Stimulated activated CD4-positive, alpha-beta T cell treated with anti-CD3 and anti-CD28 coated beads, Interleukin-4, amount 100 ng/mL, for 24 hours (primary cell): Measurements from ENCODE around the gene CLCN4.

ENCODE experiments used
- DNase-seq: peaks from one replicate; pipeline ENCODE4 v3.0.0-alpha.2; 2020

CLCN4 gene

DNA sequence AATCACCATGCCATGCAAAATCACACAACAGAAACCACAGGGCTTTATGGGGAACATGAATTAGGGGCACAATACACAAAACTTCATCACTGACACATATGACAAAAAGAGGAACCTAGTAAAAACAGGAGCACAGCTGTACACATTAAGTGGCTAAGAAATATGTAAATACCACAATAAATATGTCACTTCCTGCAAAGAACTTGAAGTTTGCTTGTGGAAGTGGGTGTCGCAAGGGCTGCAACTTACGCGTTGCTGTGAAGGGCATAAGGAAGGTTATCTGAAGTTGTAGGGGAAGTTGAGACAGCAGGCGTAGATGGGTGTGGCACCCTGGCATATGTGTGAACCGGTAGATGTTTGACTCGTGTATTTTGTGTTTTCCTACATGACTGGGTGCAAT lies 42.4 kb downstream of the CLCN4 start:
- no peak for DNase-seq

DNA sequence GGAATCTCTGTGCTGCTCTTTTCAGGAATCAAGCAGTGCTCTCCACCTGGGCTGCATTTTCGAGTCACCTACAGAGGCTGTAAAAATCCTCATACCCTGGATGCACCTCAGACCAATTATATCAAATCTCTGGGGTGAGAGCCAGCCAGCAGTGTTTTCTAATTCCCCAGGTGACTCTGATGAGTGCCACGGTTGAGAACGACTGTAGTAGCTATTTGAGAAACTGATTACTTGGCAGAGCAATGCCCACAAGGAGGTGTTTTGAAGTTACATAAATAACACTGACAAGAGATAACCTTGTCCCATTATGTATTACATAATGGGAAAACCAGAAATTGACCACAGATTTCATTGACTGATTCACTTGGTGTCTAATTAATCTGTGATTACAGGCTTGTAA lies 46.8 kb downstream of the CLCN4 start:
- DNase-seq: no peak

DNA sequence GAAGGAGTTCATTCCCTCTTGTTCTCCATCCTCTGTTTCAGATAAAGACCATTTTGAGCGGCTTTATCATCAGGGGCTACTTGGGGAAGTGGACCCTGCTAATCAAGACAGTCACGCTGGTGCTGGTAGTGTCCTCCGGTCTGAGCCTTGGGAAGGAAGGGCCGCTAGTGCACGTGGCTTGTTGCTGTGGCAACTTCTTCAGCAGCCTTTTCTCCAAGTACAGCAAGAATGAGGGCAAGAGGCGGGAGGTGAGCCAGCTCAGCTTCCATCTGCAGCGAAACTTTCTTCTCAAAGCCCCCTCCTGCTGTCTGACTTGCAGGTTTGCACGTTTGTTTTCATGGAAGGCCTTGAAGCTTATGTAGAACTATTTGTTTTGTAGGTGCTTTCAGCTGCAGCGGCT lies 49.5 kb downstream of the CLCN4 start:
- no peak for DNase-seq

DNA sequence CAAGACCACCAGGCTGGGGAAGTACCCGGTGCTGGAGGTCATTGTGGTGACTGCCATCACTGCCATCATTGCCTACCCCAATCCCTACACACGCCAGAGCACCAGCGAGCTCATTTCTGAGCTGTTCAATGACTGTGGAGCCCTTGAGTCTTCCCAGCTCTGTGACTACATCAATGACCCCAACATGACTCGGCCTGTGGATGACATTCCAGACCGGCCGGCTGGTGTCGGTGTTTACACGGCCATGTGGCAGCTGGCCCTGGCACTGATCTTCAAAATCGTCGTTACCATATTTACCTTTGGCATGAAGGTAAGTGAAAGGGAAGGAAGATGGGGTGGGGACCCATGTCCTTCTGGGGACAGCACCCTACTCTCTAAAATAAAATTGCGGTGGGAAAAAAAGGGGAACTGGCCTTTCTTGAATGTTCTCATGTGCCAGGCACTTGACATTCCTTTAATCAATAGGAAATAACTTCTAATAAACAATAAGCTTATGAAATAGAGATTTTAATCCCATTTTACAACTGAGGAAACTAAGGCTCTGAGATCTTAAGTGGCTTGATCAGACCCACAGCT lies 51.6 kb downstream of the CLCN4 start:
- no peak for DNase-seq

DNA sequence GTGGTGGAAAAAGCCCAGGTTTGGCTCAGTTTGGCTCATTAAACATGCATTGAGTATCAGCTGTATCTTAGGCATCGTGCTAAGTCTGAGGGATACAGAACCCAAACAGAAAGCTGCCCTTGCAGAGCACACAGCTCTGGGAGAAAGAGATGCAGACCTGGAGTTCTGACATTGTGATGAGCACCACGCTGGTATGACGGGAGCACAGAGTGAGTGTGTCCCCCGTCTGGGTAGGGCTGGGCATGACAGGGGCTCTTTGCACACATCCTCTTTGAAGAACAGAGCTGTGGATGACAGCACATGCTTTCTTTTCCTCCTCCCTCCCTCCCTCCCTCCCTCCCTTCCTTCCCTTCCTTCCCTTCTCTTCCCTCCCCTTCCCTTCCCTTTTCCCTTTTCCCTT lies 52.2 kb downstream of the CLCN4 start:
- no peak for DNase-seq

DNA sequence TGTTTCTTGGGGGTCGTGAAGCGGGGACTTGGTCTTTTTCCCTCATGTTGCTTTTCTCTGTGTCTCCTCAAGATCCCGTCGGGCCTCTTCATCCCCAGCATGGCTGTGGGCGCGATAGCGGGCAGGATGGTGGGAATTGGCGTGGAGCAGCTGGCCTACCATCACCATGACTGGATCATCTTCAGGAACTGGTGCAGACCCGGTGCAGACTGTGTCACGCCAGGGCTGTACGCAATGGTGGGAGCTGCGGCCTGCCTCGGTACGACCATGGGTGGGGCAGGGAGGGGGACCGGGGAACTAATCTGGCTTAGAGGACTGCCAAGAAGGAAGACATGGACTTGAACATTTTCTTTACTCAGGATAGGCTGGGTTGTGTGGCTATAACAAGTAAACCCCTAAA lies 55.6 kb downstream of the CLCN4 start:
- DNase-seq: no peak

DNA sequence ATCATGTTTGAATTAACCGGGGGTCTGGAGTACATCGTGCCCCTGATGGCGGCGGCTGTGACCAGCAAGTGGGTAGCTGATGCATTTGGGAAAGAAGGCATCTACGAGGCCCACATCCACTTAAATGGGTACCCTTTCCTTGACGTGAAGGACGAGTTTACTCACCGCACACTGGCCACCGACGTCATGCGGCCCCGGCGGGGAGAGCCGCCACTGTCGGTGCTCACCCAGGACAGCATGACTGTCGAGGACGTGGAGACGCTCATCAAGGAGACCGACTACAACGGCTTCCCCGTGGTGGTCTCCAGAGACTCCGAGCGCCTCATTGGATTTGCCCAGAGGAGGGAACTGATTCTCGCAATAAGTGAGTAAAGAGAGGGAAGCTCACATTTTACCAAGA lies 56.9 kb downstream of the CLCN4 start:
- DNase-seq: no peak

DNA sequence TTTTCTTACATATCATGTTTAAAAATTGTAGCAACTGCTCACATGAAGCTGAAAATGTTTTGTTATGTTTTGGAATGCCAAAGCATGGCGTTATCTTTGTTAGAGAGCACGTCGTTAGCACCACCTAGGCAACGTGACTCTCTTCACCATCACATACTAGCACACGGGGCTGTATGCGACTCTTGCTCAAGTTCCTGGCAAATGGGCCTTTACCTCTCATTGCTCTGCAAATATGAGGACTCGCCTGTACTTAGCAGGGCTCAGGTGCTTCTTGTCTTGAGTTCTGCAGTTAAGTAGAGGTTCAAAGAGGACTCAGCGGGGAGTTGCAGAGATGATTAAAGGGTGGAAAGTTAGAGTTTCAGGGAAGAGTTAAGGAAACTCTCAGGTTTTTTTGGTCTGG lies 59.4 kb downstream of the CLCN4 start:
- no peak for DNase-seq

DNA sequence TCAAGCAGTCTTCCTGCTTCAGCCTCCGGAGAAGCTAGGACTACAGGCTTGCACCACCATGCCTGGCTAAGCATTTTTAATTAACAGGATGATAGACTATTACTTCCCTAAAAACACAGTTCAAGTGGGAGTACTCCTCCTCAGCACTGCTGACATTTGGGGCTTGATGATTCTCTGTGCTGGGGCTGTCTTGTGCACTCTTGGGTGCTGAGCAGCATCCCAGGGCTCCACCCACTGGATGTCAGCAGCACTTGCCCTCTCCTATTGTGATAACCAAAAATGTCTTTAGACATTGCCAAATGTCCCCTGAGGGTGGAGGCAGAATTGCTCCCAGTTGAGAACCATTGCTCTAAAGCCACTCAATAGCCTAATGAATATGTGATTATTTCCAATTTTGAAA lies 60.4 kb downstream of the CLCN4 start:
- no peak for DNase-seq

DNA sequence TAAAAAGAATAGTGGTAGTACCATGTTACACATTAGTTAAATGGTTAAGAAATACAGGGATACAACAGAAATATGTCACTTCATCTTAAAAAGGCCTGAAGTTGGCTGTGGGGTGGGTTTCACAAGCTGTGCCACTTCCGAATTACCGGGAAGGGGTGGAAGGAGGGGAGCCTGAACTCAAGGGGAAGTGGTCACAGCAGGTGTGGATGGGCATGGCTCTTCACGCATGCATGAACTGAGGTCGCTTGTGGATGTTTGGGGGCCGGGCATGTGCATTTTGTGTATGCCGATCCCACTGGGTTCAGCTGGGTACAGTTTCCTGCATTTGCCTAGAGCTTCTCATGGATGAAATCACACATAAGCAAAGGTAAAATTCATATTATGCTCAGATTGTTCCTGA lies 64.9 kb downstream of the CLCN4 start:
- no peak for DNase-seq

DNA sequence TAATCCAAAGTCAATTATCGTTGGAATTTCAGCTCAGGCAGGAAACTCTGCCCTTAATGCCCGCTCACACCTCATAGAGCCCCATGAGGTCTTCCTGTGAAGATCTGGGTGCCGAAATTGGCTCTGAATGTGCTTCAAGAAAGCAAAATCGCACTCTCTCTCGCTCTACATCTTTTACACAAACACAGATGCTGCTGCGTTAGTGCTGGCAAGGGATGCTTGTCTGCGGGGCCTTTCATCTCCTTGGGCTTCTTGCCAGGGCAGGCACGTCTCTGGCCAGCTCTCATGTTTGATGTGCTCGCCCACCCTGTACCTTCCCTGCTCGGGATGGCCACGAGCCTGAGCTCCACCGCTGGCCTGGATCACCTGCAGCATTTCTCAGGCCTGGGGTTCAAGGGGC lies 66.5 kb downstream of the CLCN4 start:
- DNase-seq: no peak

DNA sequence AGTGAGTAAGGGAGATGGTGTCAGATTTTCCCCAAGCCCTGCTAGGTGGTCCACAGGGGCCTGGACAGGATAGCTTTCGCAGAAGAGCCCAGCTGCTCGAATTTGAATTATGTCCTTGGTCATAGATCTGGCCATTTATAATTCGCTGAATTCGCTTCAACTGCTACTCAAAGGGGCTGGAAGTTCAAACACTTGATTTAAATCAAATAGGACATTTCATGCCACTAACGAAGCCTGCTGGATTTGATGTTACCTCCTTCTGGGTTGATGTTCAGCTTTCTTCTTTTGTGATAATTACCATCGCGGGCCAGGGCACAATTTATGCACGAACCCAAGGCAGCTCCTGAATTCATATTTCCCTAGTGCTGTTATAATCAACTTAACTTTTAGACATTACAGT lies 67.0 kb downstream of the CLCN4 start:
- no peak for DNase-seq

DNA sequence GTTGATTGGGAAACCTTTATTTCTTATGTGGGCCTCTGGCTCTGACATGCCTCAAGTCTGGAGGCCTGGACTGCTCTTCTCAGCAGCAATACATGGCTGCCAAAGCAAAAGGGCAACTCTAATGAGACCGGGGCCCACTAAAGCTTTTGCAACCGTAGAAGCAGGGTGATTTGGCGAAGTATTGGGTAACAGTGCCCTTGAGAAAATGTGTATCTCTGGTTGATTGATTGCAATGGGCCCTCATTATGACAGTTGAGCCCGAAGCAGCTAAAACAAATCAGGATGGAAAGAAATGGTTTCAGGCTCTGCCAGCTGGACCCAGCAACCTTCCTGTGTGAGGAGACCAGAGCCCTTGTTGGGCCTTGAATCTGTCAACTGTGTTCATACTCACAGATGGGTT lies 73.4 kb downstream of the CLCN4 start:
- no peak for DNase-seq

DNA sequence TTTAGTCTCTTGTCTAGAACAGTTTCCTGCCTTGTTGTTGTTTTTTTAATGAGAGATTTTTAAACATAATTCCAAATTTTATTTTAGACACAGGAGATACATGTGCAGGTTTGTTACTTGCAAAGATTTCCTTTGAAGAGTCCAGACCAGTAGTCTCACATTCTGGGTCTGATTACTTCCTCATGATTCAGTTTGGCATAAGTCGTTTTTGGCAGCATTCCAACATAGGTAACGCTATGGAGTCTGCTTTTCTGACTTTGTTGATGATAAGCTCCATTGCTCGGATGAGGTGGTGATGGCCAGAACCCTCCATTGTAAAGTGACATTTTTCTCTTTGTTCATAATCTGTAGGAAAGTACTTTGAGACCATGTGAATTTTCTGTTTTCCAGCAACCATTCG lies 74.7 kb downstream of the CLCN4 start:
- DNase-seq: no peak

DNA sequence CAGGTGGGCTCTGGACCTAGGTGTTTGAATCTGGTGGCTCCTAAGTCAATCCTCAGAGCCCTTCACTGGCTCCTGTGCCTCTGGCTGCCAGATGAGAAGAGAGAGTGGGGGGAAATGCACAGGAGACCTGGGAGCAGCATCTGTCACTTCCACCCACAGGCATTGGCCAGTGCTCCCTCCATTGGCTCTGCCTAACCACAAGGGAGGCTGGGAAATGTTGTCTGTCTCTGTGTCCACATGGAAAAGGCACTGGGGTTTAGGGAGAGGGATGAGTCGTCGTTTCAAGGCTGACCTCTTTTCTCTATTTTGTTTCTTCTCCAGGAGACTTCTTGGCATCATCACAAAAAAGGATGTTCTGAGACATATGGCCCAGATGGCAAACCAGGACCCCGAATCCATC lies 76.4 kb downstream of the CLCN4 start:
- no peak for DNase-seq

DNA sequence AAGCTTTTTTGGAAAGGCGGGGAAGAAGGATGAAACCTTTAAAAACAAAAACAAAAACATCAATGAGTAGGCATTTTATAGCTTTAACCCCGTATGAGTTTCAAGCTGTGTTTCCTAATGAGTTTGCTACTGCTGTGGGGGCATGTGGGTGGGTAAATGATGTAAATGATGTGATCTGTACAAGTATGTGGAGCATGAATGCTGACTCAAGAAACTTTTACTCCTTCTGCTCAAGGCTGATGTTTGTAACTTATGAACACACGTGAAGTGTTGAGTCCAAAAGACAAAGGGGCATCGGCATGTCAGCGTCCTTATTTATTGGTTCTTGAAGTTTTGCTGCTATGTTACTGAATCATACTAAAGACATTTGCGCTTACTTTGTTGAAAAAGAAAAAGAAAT lies 76.9 kb downstream of the CLCN4 start:
- DNase-seq: no peak

DNA sequence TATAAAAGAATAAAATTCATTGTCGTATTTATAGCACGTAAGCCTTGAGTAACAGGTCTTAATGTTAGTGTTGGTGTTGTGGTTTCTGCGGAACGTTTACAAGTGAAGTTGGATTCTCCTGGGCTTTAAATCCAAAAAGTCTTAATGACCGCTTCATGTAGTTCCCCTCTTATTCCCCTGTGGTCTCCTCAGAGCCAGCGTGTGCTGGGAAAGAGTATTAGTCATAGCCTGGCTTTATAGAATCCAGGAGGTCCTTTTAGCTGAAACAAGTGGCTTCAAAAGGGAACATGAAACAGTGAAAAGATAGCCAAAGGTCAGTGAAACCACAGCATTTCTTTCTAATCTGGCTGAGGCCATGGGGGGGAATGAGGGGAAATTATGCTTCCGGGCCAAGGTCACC lies 79.1 kb downstream of the CLCN4 start:
- DNase-seq: no peak

DNA sequence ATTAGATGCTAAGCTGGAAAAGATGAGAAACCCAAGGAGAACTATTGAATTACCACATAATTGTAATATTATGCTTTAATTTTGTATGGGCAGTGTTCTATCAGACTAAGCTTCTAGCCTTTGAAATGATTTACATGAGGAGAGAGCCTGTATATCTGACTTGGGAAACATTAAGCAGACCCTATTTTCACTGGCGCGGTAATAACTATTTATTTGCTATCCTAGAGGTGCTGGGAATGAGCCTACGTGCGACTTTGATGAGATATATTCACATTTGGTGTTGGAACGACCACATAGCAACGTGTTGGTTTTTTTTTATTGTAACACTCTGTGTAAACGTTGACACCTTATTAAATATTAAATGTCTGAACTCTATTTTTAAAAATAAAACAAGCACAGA lies 80.5 kb downstream of the CLCN4 start:
- DNase-seq: no peak

DNA sequence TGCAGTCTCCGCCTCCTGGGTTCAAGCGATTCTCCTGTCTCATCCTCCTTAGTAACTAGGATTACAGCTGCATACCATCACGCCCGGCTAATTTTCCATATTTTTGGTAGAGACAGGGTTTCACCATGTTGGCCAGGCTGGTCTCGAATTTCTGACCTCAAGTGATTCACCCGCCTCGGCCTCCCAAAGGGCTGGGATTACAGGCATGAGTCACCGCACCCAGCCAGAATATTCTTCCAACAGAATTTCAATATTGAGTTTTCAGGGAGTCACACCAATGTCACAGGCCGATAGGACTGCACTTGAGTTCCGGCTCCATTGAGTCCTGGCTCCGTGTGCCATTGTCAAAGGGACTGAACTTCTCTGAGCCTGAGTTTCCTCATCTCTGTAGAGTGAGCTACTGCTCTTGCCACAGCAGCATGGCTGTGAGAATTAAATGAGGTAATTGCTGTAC lies 82.9 kb downstream of the CLCN4 start:
- DNase-seq: no peak

DNA sequence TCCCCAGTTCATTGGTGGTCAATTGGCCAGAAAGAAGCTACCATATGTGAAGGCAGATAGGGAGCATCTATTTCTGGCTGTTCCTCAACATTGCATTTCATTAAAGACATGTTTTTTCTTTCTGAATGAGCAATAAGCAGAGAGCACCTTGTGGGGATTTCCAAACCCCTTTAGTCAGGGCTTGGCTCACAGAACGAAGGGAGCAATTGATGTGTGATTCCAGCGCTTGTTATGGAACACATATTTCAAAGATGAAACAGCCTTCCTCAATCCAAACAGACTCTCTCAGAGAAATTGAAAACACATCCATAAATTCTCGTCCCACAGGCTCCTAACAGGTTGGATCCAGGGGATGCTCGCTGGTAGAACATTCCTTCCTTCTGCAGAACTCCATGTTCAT lies 84.1 kb downstream of the CLCN4 start:
- no peak for DNase-seq

DNA sequence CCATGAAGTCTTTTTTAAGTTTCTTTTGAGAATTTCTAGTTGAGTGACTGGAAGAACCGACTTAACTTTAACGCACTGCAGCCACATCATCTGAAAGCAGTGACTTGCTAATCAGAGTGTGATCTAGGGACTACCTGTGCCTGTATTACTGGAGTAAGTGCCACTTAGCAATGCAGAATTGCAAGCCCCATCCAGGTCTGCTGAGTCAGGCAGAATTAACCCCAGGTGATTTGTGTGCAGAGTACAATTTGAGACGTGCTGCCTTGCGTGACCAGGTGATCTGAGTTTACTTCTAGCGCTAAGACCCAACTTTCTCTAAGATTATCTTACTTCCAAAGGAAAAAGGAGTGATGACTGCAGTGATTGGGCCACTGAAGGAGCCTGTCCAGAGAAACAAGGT lies 85.3 kb downstream of the CLCN4 start:
- DNase-seq: no peak

DNA sequence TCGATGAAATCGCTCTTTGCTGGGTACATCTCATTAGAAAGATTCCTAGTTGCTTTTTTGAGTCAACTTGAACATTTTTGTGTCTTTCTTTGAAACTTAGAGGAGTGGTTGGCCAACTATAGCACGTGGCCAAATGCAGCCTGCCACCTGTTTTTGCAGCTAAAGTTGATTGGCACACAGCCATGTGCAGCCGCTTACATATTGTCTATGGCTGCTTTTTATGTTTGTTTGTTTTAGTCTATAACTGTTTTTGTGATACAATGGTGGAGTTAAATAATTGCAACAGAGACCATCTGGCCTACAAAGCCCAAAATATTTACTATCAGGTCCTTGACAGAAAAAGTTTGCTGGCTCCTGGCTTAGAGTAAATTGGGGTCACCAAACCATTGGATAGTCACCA lies 86.3 kb downstream of the CLCN4 start:
- DNase-seq: no peak

DNA sequence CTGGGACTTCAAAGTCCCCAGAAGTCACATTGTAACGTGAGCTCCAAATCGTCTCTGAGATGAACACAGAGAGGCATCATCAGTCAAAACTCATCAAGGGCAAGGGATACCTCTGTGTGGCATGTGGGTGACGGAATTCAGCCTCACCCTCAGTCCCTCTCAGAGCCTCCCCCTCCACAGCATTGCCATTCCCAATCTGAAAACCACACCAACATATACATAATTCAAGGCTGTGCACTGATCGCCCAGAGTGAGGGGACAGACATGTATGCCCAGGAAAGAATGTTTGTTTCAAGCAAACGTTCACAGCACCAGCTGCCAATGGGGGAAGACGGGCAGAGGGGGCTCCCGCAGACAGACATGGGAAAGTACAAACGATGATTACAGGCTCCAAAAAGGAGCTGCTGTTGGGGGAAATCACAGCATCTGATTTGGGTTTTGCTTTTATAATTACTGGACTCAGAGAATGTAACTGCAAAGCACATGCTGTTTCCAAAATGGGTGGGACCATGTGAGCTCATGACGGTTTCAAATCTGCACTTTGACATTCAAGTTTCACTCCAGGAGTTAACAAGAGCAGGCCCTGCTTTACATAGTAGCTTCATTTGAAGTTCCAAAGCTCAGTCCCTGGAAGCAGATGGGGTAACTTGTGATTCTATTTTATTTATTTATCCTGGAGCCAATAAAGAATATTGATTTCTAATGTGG lies 88.3 kb downstream of the CLCN4 start:
- no peak for DNase-seq

DNA sequence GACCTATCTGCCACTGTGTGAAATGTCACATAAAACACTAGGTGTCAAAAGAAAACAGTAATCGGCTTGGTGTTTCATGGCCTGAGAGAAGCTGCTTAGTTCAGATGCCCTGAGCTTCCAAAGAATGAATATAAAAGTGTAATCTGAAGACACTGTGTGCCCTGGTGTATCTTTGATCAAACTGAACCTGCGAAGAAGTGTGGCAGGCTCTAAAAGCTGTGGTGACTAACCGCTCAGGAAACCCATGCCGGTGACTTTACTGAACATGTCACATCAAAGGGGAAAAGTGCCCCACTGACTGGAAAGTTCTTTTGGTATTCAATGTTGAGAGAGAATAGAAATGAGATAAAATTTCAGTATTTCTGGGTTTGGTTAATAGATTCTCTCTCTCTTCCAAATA lies 89.1 kb downstream of the CLCN4 start:
- DNase-seq: no peak

DNA sequence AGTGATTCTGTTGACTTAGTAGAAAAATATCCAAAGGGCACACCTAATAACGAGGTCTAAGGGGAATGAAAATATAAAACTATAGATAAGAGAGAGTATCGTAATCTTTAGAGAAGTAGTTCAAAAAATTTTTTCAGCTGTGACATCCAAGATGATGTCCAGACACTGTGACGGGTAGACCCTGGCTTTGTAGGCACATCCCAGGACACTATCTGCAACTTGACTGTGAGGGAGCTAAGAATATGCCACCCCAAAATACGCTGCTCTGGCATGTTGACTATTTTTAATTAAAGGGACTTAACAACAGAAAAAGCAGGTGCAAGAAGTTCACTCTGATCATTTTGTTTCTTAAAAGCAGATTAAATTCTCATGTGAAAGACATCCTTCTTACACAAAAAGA lies 89.5 kb downstream of the CLCN4 start:
- no peak for DNase-seq
